AG09319 (cell line): ENCODE results near the gene FLT4.

Experiments
- DNase-seq: peaks from one replicate; pipeline ENCODE4 v3.0.0-alpha.2; 2010; ENCODE audit warnings: low read depth; ENCODE audit errors: extremely low read depth
- TF ChIP-seq, protein P1 (sequence below): IDR thresholded peaks from 2 replicates; pipeline ENCODE4 v1.5.1; 2011; ENCODE audit warnings: low read depth, mild to moderate bottlenecking, inconsistent platforms, low read length, moderate library complexity

The FLT4 gene

DNA sequence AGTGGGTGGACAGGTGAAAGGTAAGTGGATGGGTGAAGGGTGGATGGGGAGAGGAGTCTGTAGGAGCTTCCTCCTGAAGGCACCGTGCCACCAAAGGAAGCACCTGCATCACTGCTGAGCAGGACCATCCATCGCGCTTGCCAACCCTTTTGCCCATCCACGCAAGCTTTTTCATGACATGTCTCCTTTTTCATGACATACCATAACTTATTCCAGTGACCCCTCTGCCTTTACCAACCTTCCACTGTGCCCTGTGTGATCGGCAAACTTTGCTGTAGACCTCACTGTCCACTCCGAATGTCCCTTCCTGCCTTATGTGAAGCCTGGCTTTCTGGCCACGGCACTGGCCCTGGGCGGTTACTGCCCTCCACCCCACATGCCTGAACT is 13.4 kb downstream of the FLT4 start:
- no peak for DNase-seq
- TF ChIP-seq, protein P1, sequence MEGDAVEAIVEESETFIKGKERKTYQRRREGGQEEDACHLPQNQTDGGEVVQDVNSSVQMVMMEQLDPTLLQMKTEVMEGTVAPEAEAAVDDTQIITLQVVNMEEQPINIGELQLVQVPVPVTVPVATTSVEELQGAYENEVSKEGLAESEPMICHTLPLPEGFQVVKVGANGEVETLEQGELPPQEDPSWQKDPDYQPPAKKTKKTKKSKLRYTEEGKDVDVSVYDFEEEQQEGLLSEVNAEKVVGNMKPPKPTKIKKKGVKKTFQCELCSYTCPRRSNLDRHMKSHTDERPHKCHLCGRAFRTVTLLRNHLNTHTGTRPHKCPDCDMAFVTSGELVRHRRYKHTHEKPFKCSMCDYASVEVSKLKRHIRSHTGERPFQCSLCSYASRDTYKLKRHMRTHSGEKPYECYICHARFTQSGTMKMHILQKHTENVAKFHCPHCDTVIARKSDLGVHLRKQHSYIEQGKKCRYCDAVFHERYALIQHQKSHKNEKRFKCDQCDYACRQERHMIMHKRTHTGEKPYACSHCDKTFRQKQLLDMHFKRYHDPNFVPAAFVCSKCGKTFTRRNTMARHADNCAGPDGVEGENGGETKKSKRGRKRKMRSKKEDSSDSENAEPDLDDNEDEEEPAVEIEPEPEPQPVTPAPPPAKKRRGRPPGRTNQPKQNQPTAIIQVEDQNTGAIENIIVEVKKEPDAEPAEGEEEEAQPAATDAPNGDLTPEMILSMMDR = no peak

DNA sequence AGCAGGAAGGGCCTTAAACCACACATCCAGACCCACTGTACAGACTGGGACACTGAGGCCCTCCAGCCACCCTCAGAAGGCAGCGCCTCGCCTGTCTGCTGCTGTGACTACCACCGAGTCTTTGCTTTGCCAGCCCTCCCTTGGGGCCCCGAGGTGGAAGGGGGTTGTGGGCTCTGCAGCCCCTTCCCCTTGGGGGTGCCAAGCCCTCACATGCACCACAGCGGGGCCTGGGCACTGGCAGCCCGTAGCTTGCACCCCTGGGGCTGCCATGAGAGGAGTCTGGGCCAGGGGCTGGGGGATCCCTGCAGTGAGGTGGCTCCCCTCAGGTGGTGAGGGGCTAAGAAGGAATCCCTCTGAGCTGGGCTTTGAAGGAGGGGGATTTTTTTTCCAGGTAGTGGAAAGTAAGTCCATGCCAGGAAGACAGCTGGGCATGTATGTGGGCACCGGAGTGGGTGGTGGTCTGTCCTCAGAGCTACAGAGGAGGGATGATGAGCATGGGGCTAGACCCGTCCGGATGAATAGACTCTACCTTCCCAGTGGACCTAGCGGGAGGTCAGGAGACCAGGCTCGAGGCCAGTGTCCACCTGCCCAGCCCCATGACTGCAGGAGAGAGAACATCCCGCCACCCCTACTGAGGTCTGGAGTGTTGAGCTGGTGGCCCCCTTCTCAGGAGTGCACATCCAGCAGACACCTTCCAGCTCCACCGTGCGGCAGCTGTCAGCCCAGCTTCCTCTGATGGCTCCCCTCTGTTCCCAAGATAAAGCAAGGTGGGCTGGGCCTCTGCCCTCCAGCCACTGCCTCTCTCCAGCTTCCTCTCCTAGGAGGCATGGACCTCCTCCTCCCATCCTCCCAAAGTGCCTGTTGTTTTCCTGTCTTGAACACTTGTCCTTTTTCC is 15.9 kb downstream of the FLT4 start:
- DNase-seq = no peak
- TF ChIP-seq, protein P1 = no peak

DNA sequence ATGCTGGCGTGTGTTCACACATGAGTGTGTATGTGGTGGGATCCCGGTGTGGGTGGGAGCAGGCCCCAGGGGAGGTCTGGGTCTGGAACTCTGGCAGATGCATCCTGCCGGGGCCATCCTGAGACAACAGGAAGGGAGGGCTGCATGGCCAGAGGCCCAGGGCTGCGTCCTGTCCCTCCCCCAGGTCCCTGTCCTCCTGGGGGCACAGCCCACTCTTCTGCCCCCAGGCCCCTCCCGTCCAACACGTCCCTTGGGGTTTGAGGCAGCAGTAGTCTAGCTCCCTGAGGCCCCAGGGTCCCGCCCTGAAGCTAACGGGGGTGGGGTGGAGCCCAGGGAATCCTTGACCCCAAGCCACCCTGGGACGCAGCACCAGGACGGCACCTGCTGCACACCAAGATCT is 16.6 kb downstream of the FLT4 start:
- DNase-seq = no peak
- TF ChIP-seq, protein P1 = no peak

DNA sequence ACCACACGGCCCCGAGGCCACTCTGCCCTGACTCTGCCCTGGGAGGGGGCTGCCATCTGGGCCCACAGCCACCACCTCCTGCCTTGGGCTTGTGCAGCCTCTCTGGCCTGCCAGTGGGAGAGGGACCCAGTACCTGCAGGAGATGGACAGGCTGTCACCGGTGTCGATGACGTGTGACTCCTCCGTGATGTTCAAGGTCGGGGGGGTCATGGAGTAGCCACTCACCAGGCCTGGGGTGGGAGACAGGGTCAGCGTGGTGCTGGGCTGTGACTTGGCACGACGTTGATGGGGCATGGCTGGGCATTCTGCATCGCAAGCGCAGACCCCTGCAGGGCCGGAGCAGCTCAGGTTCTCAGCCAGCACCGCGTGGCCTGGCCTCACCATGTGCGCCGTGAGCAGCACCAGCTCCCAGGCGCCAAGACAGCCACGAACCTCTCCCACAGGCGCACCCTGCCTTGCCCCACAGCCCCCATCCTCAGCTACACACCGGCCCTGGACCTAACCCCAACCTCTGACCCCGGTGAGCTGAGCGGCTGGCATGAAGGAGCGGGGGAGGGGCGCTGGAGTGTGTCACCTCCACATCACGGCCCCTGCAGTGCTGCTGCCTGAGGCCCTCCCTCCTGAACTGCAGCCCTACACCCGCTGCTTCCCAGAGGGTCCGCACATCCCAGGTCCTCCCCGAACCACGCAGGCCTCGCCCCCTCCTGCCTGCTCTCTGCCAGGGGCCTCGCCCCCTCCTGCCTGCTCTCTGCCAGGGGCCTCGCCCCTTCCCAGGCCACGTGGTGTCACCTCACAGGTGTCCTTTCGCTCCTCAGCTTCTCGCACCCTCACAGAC is 17.6 kb downstream of the FLT4 start:
- TF ChIP-seq, protein P1 = no peak
- no peak for DNase-seq

DNA sequence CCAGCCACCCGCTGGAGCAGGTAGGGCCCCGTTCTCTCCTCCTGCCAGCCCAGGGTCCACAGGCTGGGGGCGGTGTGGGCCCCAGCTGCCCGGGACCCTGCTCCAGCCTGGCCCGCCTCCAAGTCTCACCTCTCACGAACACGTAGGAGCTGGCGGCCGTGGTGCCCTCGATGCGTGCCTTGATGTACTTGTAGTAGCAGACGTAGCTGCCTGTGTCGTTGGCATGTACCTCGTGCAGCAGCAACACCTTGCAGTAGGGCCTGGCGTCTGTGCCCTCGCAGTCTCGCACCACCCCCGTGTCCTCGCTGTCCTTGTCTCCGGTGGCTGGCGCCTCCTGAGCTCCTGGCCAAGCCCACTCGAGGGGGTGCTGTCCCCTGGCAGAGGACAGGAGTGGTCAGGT is 19.0 kb downstream of the FLT4 start:
- TF ChIP-seq, protein P1 = no peak
- DNase-seq = no peak

DNA sequence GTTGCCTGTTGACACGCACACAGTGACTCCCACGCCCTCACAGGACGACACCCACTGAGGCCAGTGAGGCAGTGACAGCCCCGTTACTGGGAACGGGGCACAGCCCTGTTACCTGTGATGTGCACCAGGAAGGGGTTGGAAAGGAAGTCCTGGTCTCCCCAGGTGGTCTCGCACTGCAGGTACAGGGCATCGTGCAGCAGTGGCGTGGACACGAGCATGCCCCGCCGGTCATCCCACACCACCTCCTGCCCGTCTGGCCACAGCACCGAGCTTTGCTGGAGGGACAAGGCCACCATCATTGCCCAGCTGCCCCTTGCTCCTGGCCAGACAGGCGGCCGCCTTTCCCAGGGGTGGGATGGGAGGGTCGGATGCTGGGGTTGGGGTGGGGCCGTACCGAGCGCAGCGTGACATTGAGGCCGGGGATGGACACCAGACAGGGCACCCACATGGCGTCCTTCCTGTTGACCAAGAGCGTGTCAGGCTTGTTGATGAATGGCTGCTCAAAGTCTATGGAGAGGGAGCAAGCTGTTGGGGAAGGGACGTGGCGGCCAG is 19.5 kb downstream of the FLT4 start:
- DNase-seq = no peak

More for the DNA sequence above, 19.5 kb downstream of the FLT4 start:
- TF ChIP-seq, protein P1 = no peak
